Breast epithelium (tissue), 4 donors: ENCODE results near the gene NXPH4. TPM values are rescaled to one million over a fixed set of nuclear protein-coding genes. Genes with fewer than 3 reads are reported as not detected.

ENCODE experiments used
- DNase-seq, 2 donors: peaks; one replicate each; pipeline ENCODE4 v3.0.0-alpha.2; 2019; ENCODE audit warnings: low spot score in 2 of 2
- H3K27ac ChIP-seq, 2 donors: fragments of 200-600 bp; sonication (generic) in 1 of 2; one replicate each; pipeline ENCODE4 v1.5.1; 2016 to 2019; ENCODE audit warnings: mild to moderate bottlenecking in 1 of 2
- H3K27me3 ChIP-seq, 2 donors: fragments of 200-600 bp; sonication (generic) in 1 of 2; one replicate each; pipeline versions ENCODE4 v1.5.1 to v1.6.0; 2017 to 2019; ENCODE audit warnings: control low read depth in 1 of 2, mild to moderate bottlenecking in 1 of 2
- H3K36me3 ChIP-seq: fragments of 200-600 bp; one replicate; pipeline ENCODE4 v1.5.1; 2019
- H3K4me1 ChIP-seq, 2 donors: fragments of 200-600 bp; sonication (generic); one replicate each; pipeline ENCODE4 v1.5.1; 2016 to 2019; ENCODE audit warnings: control low read depth in 1 of 2
- H3K4me3 ChIP-seq, 3 donors: fragments of 200-600 bp; sonication (generic); 1 replicate in 2 of 3; 2 replicates in 1 of 3; pipeline ENCODE4 v1.5.1; 2016 to 2019; ENCODE audit warnings: mild to moderate bottlenecking in 3 of 3, moderate library complexity in 2 of 3
- H3K9me3 ChIP-seq, 2 donors: fragments of 200-600 bp; sonication (generic) in 1 of 2; one replicate each; pipeline ENCODE4 v1.5.1; 2016 to 2019; ENCODE audit warnings: control low read depth in 1 of 2
- POLR2A ChIP-seq: fragments of 450-650 bp; IDR thresholded peaks from one replicate; pipeline ENCODE4 v1.6.1; 2016; ENCODE audit warnings: antibody characterized with exemption, mild to moderate bottlenecking, moderate library complexity
- POLR2AphosphoS5 ChIP-seq, 3 donors: sonication (generic); formaldehyde crosslinking; IDR thresholded peaks; one replicate each; pipeline ENCODE4 v1.6.1; 2017; ENCODE audit warnings: antibody characterized with exemption in 3 of 3
- intact Hi-C: fragments of 100-400 bp; cut with DNase I; formaldehyde crosslinking; loops from one replicate; pipeline ENCODE4 v1.15.1; 2023; ENCODE audit warnings: low total_unique reads
- total RNA-seq, 3 donors: library from RNA; depleted of rRNA; stranded (reverse); fragments of >200 nt; gene quantifications; one replicate each; pipeline ENCODE4 v1.1.0, GENCODE V29; 2016
- TF ChIP-seq, protein P1 (sequence below), 3 donors: fragments of 450-650 bp; IDR thresholded peaks; one replicate each; pipeline ENCODE4 v1.5.1; 2016 to 2017; ENCODE audit warnings: antibody characterized with exemption in 3 of 3, mild to moderate bottlenecking in 3 of 3, moderate library complexity in 3 of 3

NXPH4 gene
- total RNA-seq, 3 donors from 2014 or later: 0.33 TPM; not detected in 2

DNA sequence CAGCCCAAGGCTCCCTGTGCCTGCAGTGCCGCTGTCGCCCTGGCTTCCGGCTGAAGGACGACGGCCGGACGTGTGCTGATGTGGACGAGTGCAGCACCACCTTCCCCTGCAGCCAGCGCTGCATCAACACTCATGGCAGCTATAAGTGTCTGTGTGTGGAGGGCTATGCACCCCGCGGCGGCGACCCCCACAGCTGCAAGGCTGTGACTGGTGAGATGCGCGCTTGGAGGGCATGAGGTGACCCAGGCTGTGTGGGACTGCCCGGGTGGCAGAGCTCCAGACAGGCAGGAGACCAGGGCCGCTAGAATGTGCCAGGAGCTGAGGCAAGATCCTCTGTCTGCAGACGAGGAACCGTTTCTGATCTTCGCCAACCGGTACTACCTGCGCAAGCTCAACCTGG lies 19.6 kb upstream of the NXPH4 start:
- no peak for DNase-seq
- intact Hi-C loops: no loop called here
- H3K4me1 ChIP-seq: no peaks in the 10 kb centered on the region
- no peak overlapping the region for H3K4me3 ChIP-seq
- H3K9me3 ChIP-seq: no peaks in the 10 kb centered on the region
- H3K27ac ChIP-seq: no peak overlapping the region
- H3K36me3 ChIP-seq: peaks cover 5% of the 10 kb centered on the region
- TF ChIP-seq POLR2AphosphoS5 (IDR thresholded peaks at IDR 0.05): no peak
- TF ChIP-seq, protein P1, sequence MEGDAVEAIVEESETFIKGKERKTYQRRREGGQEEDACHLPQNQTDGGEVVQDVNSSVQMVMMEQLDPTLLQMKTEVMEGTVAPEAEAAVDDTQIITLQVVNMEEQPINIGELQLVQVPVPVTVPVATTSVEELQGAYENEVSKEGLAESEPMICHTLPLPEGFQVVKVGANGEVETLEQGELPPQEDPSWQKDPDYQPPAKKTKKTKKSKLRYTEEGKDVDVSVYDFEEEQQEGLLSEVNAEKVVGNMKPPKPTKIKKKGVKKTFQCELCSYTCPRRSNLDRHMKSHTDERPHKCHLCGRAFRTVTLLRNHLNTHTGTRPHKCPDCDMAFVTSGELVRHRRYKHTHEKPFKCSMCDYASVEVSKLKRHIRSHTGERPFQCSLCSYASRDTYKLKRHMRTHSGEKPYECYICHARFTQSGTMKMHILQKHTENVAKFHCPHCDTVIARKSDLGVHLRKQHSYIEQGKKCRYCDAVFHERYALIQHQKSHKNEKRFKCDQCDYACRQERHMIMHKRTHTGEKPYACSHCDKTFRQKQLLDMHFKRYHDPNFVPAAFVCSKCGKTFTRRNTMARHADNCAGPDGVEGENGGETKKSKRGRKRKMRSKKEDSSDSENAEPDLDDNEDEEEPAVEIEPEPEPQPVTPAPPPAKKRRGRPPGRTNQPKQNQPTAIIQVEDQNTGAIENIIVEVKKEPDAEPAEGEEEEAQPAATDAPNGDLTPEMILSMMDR (IDR thresholded peaks at IDR 0.05): no peak
- TF ChIP-seq POLR2A: no peak
- H3K27me3 ChIP-seq: no peaks in the 10 kb centered on the region

DNA sequence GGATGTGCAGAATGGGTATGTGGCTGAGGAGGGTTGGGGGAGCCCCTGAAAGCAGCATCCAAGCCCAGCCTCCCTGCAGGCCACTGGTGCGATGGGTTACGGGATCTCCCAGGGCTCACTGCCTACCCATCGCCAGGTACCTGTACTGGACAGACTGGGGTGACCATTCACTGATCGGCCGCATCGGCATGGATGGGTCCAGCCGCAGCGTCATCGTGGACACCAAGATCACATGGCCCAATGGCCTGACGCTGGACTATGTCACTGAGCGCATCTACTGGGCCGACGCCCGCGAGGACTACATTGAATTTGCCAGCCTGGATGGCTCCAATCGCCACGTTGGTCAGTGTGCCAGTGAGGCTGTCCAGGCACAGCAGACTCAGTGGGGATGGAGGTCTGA lies 18.3 kb upstream of the NXPH4 start:
- Histone ChIP-seq H3K36me3 (peaks cover 7% of the 10 kb centered on the region), H3K27me3 (no peaks in the 10 kb centered on the region), H3K4me1 (no peaks in the 10 kb centered on the region), H3K9me3 (no peaks in the 10 kb centered on the region), H3K4me3 (no peak overlapping the region), H3K27ac (no peak overlapping the region)
- DNase-seq: no peak
- intact Hi-C loops: no loop called here
- TF ChIP-seq, protein P1 (IDR thresholded peaks at IDR 0.05): no peak
- TF ChIP-seq POLR2A (no peak), POLR2AphosphoS5 (IDR thresholded peaks at IDR 0.05) (no peak)

DNA sequence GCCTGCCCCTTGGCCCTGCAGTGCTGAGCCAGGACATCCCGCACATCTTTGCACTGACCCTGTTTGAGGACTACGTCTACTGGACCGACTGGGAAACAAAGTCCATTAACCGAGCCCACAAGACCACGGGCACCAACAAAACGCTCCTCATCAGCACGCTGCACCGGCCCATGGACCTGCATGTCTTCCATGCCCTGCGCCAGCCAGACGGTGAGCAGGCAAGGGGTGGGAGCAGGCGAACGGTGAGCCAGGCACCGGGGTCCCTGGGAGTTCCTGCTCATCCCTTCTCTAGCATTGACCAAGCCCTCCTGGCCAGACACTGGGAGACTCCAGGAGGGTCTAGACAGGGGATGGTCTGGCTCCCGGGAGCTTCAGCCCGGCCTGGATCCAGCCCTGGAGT lies 17.4 kb upstream of the NXPH4 start:
- intact Hi-C loops: no loop called here
- Histone ChIP-seq H3K9me3 (no peaks in the 10 kb centered on the region), H3K36me3 (peaks cover 9% of the 10 kb centered on the region), H3K27me3 (no peaks in the 10 kb centered on the region), H3K4me1 (no peaks in the 10 kb centered on the region), H3K27ac (no peak overlapping the region), H3K4me3 (no peak overlapping the region)
- TF ChIP-seq POLR2AphosphoS5 (IDR thresholded peaks at IDR 0.05): no peak
- TF ChIP-seq POLR2A: no peak
- TF ChIP-seq, protein P1 (IDR thresholded peaks at IDR 0.05): no peak
- no peak for DNase-seq

DNA sequence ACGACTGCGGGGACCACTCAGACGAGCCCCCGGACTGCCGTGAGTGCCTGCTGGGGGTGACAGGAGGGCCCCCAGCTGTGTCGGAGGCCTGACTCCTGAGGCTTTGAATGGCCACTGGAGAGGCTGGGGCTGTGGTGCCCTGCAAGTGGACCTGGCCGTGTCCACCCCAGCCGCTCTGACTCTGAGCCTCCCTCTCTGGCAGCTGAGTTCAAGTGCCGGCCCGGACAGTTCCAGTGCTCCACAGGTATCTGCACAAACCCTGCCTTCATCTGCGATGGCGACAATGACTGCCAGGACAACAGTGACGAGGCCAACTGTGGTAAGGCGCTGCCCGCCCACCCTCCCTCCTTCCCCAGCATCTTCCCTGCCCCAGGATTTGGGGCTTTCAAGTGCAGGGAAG lies 16.1 kb upstream of the NXPH4 start:
- Histone ChIP-seq H3K9me3 (no peaks in the 10 kb centered on the region), H3K27me3 (no peaks in the 10 kb centered on the region), H3K27ac (no peak overlapping the region), H3K4me3 (no peak overlapping the region), H3K4me1 (no peaks in the 10 kb centered on the region), H3K36me3 (peaks cover 9% of the 10 kb centered on the region)
- TF ChIP-seq, protein P1 (IDR thresholded peaks at IDR 0.05): no peak
- DNase-seq: no peak
- intact Hi-C loops: no loop called here

DNA sequence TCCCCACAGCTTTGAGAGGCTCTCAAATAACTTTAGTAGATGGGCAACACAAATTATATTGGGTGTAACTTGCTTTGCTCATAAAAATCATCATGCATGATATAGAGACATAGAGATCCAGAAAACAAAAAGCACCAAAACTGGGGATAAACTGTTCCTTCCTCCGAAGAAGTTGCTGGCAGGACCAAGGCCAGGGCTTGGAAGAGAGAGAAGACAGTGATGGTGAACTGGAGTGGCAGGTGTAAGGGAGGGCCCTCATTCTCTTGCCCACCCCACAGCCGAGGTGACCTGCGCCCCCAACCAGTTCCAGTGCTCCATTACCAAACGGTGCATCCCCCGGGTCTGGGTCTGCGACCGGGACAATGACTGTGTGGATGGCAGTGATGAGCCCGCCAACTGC lies 15.4 kb upstream of the NXPH4 start:
- intact Hi-C loops: no loop called here
- Histone ChIP-seq H3K27ac (no peak overlapping the region), H3K4me3 (no peak overlapping the region), H3K27me3 (no peaks in the 10 kb centered on the region), H3K9me3 (no peaks in the 10 kb centered on the region), H3K36me3 (peaks cover 9% of the 10 kb centered on the region), H3K4me1 (no peaks in the 10 kb centered on the region)
- no peak for DNase-seq
- TF ChIP-seq POLR2AphosphoS5 (IDR thresholded peaks at IDR 0.05) (no peak), POLR2A (no peak)
- TF ChIP-seq, protein P1 (IDR thresholded peaks at IDR 0.05): no peak
